NOMO-1 treated with DMSO at 0.1 percent for 48 hours (cell line): Measurements from ENCODE around the gene TUBGCP3.

Experiments used
- DNase-seq: peaks from one replicate; lab custom pipeline; 2025; ENCODE audit not compliant: unreplicated experiment; lab: John Stamatoyannopoulos, UW

The TUBGCP3 gene

GRCh38 chr13:112455476-112456059, 132.4 kb downstream of the TUBGCP3 start:
- DNase-seq, result no peak

GRCh38 chr13:112454648-112455334, 133.2 kb downstream of the TUBGCP3 start:
- no peak for DNase-seq

GRCh38 chr13:112453874-112454647, 133.9 kb downstream of the TUBGCP3 start:
- no peak for DNase-seq

- no peak for DNase-seq
Measured at GRCh38 chr13:112453207-112453829, 134.6 kb downstream of the TUBGCP3 start.

- DNase-seq, result no peak
Measured at GRCh38 chr13:112452380-112453206, 135.4 kb downstream of the TUBGCP3 start.

GRCh38 chr13:112451512-112452379, 136.2 kb downstream of the TUBGCP3 start:
- no peak for DNase-seq

- no peak for DNase-seq
Measured at GRCh38 chr13:112450904-112451240, 137.1 kb downstream of the TUBGCP3 start.

GRCh38 chr13:112450118-112450903, 137.6 kb downstream of the TUBGCP3 start:
- no peak for DNase-seq

- no peak for DNase-seq
Measured at GRCh38 chr13:112449545-112449930, 138.4 kb downstream of the TUBGCP3 start.

- no peak for DNase-seq
Measured at GRCh38 chr13:112448621-112449544, 139.1 kb downstream of the TUBGCP3 start.

- no peak for DNase-seq
Measured at GRCh38 chr13:112447761-112448603, 140.0 kb downstream of the TUBGCP3 start.

- no peak for DNase-seq
Measured at GRCh38 chr13:112447306-112447705, 140.6 kb downstream of the TUBGCP3 start.

- DNase-seq, result no peak
Measured at GRCh38 chr13:112446867-112447266, 141.1 kb downstream of the TUBGCP3 start.

- DNase-seq, result no peak
Measured at GRCh38 chr13:112446347-112446861, 141.5 kb downstream of the TUBGCP3 start.

GRCh38 chr13:112445411-112446271, 142.3 kb downstream of the TUBGCP3 start:
- no peak for DNase-seq
